SHP77 treated with DMSO at 0.1 percent for 48 hours (cell line): ENCODE measurements around the gene KAT14.
"Not testable (repeated sequence)": the region's sequence is repeated elsewhere in the genome, so short reads cannot be mapped to it uniquely, and the experiment has no call there.

Experiments used
- DNase-seq: peaks from one replicate; lab custom pipeline; 2025; lab: John Stamatoyannopoulos, UW

The KAT14 gene

GRCh38 chr20:18137412-18138265, at the start of gene KAT14, which contains the start of gene PET117:
Gene KAT14, plus strand, starts transcription at chr20:18137863. Its CDS starts 4,798 bp downstream, at chr20:18142661.
Gene PET117, plus strand, starts transcription at chr20:18137863. Its CDS starts 93 bp downstream, at chr20:18137956.
- DNase-seq = peak; percentile 89

- DNase-seq = not testable (repeated sequence)
Measured at GRCh38 chr20:18088298-18088697, 49.4 kb upstream of the KAT14 start.

- not testable (repeated sequence) for DNase-seq
Measured at GRCh38 chr20:18088841-18089240, 48.8 kb upstream of the KAT14 start.

GRCh38 chr20:18090044-18090443, 47.6 kb upstream of the KAT14 start:
- no peak for DNase-seq

- DNase-seq = no peak
Measured at GRCh38 chr20:18090477-18090876, 47.2 kb upstream of the KAT14 start.

GRCh38 chr20:18091623-18092022, 46.0 kb upstream of the KAT14 start:
- no peak for DNase-seq

- DNase-seq = no peak
Measured at GRCh38 chr20:18092890-18093289, 44.8 kb upstream of the KAT14 start.

GRCh38 chr20:18093388-18093787, 44.3 kb upstream of the KAT14 start:
- DNase-seq = no peak

GRCh38 chr20:18094191-18094590, 43.5 kb upstream of the KAT14 start:
- DNase-seq = no peak

- DNase-seq = not testable (repeated sequence)
Measured at GRCh38 chr20:18100569-18100968, 37.1 kb upstream of the KAT14 start.

GRCh38 chr20:18101125-18101810, 36.4 kb upstream of the KAT14 start:
- no peak for DNase-seq

GRCh38 chr20:18103497-18103896, 34.2 kb upstream of the KAT14 start:
- DNase-seq = no peak

- no peak for DNase-seq
Measured at GRCh38 chr20:18108326-18108725, 29.3 kb upstream of the KAT14 start.

- not testable (repeated sequence) for DNase-seq
Measured at GRCh38 chr20:18128574-18128973, 9.1 kb upstream of the KAT14 start.

- no peak for DNase-seq
Measured at GRCh38 chr20:18132663-18133062, 5.0 kb upstream of the KAT14 start.

- DNase-seq = no peak
Measured at GRCh38 chr20:18133962-18134361, 3.7 kb upstream of the KAT14 start.

- DNase-seq = no peak
Measured at GRCh38 chr20:18138266-18138582, 561 bp downstream of the KAT14 start.

GRCh38 chr20:18138639-18139583, 1.2 kb downstream of the KAT14 start:
- DNase-seq = no peak

GRCh38 chr20:18139832-18140231, 2.2 kb downstream of the KAT14 start:
- no peak for DNase-seq

- DNase-seq = no peak
Measured at GRCh38 chr20:18144541-18145099, 7.0 kb downstream of the KAT14 start.

GRCh38 chr20:18154342-18154741, 16.7 kb downstream of the KAT14 start:
- DNase-seq = no peak

GRCh38 chr20:18156045-18156444, 18.4 kb downstream of the KAT14 start:
- no peak for DNase-seq
